ENCODE measurements around the gene EPHB6. TPM values are rescaled to one million over a fixed set of nuclear protein-coding genes. Genes with fewer than 3 reads are reported as not detected.

The EPHB6 gene
- polyA plus RNA-seq, 1 donor from 2014 or later: 25.3 TPM

- no peak overlapping the region for H3K9ac ChIP-seq (ENCODE audit: low read length)
- no peak overlapping the region for H3K4me2 ChIP-seq (ENCODE audit: low read length)
- TF ChIP-seq EP300 (conservative IDR thresholded peaks at IDR 0.05; ENCODE audit: poor library complexity, severe bottlenecking) (no peak), EZH2 (IDR thresholded peaks at IDR 0.05; ENCODE audit: borderline replicate concordance, insufficient read depth, low read length, poor library complexity, severe bottlenecking) (no peak), CTCF (IDR thresholded peaks at IDR 0.05; ENCODE audit: poor library complexity, severe bottlenecking) (no peak), TAF1 (IDR thresholded peaks at IDR 0.05; ENCODE audit: low read depth) (no peak), MXI1 (conservative IDR thresholded peaks at IDR 0.05; ENCODE audit: poor library complexity, severe bottlenecking) (no peak), RAD21 (conservative IDR thresholded peaks at IDR 0.05) (no peak), SMC3 (conservative IDR thresholded peaks at IDR 0.05; ENCODE audit: poor library complexity) (no peak), POLR2AphosphoS5 (IDR thresholded peaks at IDR 0.05) (no peak)
- TF ChIP-seq, protein P1, sequence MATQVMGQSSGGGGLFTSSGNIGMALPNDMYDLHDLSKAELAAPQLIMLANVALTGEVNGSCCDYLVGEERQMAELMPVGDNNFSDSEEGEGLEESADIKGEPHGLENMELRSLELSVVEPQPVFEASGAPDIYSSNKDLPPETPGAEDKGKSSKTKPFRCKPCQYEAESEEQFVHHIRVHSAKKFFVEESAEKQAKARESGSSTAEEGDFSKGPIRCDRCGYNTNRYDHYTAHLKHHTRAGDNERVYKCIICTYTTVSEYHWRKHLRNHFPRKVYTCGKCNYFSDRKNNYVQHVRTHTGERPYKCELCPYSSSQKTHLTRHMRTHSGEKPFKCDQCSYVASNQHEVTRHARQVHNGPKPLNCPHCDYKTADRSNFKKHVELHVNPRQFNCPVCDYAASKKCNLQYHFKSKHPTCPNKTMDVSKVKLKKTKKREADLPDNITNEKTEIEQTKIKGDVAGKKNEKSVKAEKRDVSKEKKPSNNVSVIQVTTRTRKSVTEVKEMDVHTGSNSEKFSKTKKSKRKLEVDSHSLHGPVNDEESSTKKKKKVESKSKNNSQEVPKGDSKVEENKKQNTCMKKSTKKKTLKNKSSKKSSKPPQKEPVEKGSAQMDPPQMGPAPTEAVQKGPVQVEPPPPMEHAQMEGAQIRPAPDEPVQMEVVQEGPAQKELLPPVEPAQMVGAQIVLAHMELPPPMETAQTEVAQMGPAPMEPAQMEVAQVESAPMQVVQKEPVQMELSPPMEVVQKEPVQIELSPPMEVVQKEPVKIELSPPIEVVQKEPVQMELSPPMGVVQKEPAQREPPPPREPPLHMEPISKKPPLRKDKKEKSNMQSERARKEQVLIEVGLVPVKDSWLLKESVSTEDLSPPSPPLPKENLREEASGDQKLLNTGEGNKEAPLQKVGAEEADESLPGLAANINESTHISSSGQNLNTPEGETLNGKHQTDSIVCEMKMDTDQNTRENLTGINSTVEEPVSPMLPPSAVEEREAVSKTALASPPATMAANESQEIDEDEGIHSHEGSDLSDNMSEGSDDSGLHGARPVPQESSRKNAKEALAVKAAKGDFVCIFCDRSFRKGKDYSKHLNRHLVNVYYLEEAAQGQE (IDR thresholded peaks at IDR 0.05; ENCODE audit: borderline replicate concordance): no peak
- no peaks in the 10 kb centered on the region for H3K79me2 ChIP-seq (replicated peaks; ENCODE audit: insufficient read depth, low read length)
- H3K4me3 ChIP-seq (ENCODE audit: low read length): no peak overlapping the region
- H3K9me2 ChIP-seq (ENCODE audit: insufficient read depth, low read length): no peaks in the 10 kb centered on the region
- no peaks in the 10 kb centered on the region for H3K27me3 ChIP-seq (ENCODE audit: insufficient read depth, low read depth, low read length)
- no peak overlapping the region for H2AFZ ChIP-seq (ENCODE audit: low read depth, low read length)
- H3K36me3 ChIP-seq (ENCODE audit: insufficient read depth, low read length): no peaks in the 10 kb centered on the region
- H3K27ac ChIP-seq (ENCODE audit: low read length): no peak overlapping the region
- no peaks in the 10 kb centered on the region for H3F3A ChIP-seq (ENCODE audit: insufficient read depth, low read length, poor library complexity, severe bottlenecking)
- no peaks in the 10 kb centered on the region for H4K20me1 ChIP-seq (ENCODE audit: insufficient read depth)
- H3K9me3 ChIP-seq (ENCODE audit: low read length): no peaks in the 10 kb centered on the region
Measured at GRCh38 chr7:142806022-142806356, 48.9 kb upstream of the EPHB6 start.

- H3K4me3 ChIP-seq (ENCODE audit: low read length): no peak overlapping the region
- no peaks in the 10 kb centered on the region for H3F3A ChIP-seq (ENCODE audit: insufficient read depth, low read length, poor library complexity, severe bottlenecking)
- no peak for TF ChIP-seq EP300 (conservative IDR thresholded peaks at IDR 0.05; ENCODE audit: poor library complexity, severe bottlenecking)
- TF ChIP-seq SMC3 (conservative IDR thresholded peaks at IDR 0.05; ENCODE audit: poor library complexity): no peak
- TF ChIP-seq RAD21 (conservative IDR thresholded peaks at IDR 0.05): no peak
- no peaks in the 10 kb centered on the region for H3K79me2 ChIP-seq (replicated peaks; ENCODE audit: insufficient read depth, low read length)
- no peaks in the 10 kb centered on the region for H3K36me3 ChIP-seq (ENCODE audit: insufficient read depth, low read length)
- no peaks in the 10 kb centered on the region for H3K27me3 ChIP-seq (ENCODE audit: insufficient read depth, low read depth, low read length)
- no peak overlapping the region for H3K27ac ChIP-seq (ENCODE audit: low read length)
- H3K9me2 ChIP-seq (ENCODE audit: insufficient read depth, low read length): no peaks in the 10 kb centered on the region
- no peak overlapping the region for H3K4me2 ChIP-seq (ENCODE audit: low read length)
- no peak overlapping the region for H3K9ac ChIP-seq (ENCODE audit: low read length)
- H2AFZ ChIP-seq (ENCODE audit: low read depth, low read length): no peak overlapping the region
- no peaks in the 10 kb centered on the region for H3K9me3 ChIP-seq (ENCODE audit: low read length)
- no peaks in the 10 kb centered on the region for H4K20me1 ChIP-seq (ENCODE audit: insufficient read depth)
Measured at GRCh38 chr7:142806957-142807356, 47.9 kb upstream of the EPHB6 start.

Data from neural cell (in vitro differentiated cells).